Natural killer cell (primary cell): ENCODE data around the gene ALDH3A2. TPM values are rescaled to one million over a fixed set of nuclear protein-coding genes. Genes with fewer than 3 reads are reported as not detected.

ENCODE experiments used
- ATAC-seq, 3 donors: fragments of 150-1000 bp in 2 of 3; fragments of 200-7000 bp in 1 of 3; cut with Tn5 transposase; 1 replicate in 1 of 3; 2 replicates in 2 of 3; pipeline ENCODE4 v1.10.0; 2021; ENCODE audit warnings: mild to moderate bottlenecking in 2 of 3, moderate library complexity in 2 of 3
- DNase-seq, 2 donors: peaks; one replicate each; pipeline versions ENCODE4 v3.0.0 to v3.0.0-alpha.2; 2013 to 2021; ENCODE audit warnings: mixed read lengths in 1 of 2
- H3K27ac ChIP-seq: one replicate; pipeline ENCODE4 v1.5.1; 2013; ENCODE audit warnings: mild to moderate bottlenecking, low read length
- H3K27me3 ChIP-seq: one replicate; pipeline ENCODE4 v1.6.1; 2013; ENCODE audit warnings: low read length; ENCODE audit not compliant: control insufficient read depth, insufficient read depth
- H3K36me3 ChIP-seq: one replicate; pipeline ENCODE4 v1.6.1; 2013; ENCODE audit warnings: low read length; ENCODE audit not compliant: control insufficient read depth, insufficient read depth
- H3K4me1 ChIP-seq: one replicate; pipeline ENCODE4 v1.6.1; 2013; ENCODE audit warnings: low read length; ENCODE audit not compliant: control insufficient read depth, insufficient read depth
- H3K4me3 ChIP-seq: one replicate; pipeline ENCODE4 v1.5.1; 2013; ENCODE audit warnings: low read length
- H3K9me3 ChIP-seq: one replicate; pipeline ENCODE4 v1.6.1; 2013; ENCODE audit warnings: low read length; ENCODE audit not compliant: control insufficient read depth, insufficient read depth
- H3K27ac Mint-ChIP-seq, 2 donors: one replicate each; pipeline ENCODE4 v1.8.0; 2022; ENCODE audit warnings: mild to moderate bottlenecking in 2 of 2, mixed read lengths in 2 of 2, moderate library complexity in 1 of 2
- H3K27me3 Mint-ChIP-seq, 2 donors: one replicate each; pipeline ENCODE4 v1.8.0; 2022; ENCODE audit warnings: low read depth in 2 of 2, mixed read lengths in 2 of 2
- H3K36me3 Mint-ChIP-seq: one replicate; pipeline ENCODE4 v1.8.0; 2022; ENCODE audit warnings: mixed read lengths
- H3K4me1 Mint-ChIP-seq, 2 donors: one replicate each; pipeline ENCODE4 v1.8.0; 2022; ENCODE audit warnings: mixed read lengths in 2 of 2
- H3K4me3 Mint-ChIP-seq: one replicate; pipeline ENCODE4 v1.8.0; 2022; ENCODE audit warnings: mild to moderate bottlenecking, moderate library complexity, mixed read lengths
- H3K9me3 Mint-ChIP-seq, 2 donors: one replicate each; pipeline ENCODE4 v1.8.0; 2022; ENCODE audit warnings: mixed read lengths in 2 of 2
- CTCF ChIP-seq: fragments of 200-600 bp; IDR thresholded peaks from one replicate; pipeline ENCODE4 v1.8.0; 2022; ENCODE audit warnings: antibody characterized with exemption
- WGBS: methylation state at CpG from one replicate; pipeline ENCODE4 v1.1.7; 2013; ENCODE audit warnings: missing lambda C conversion rate; ENCODE audit not compliant: insufficient coverage; 5-methylcytosine and 5-hydroxymethylcytosine counted together
- intact Hi-C: fragments of 100-400 bp; cut with micrococcal nuclease; formaldehyde crosslinking; loops from one replicate; pipeline ENCODE4 v1.14.2; 2022
- total RNA-seq, 4 donors: library from RNA; stranded (reverse); fragments of 120-200 nt in 1 of 4; gene quantifications; one replicate each; pipeline versions ENCODE4 v1.2.3 to v1.2.4, GENCODE V29; 2013 to 2022

ALDH3A2 gene
- total RNA-seq, 3 donors from 2014 or later (not counting 1 experiment from before 2014, with no cell fraction given) = 25.3 to 33.7 (median 31.4) TPM

GRCh38 chr17:19642373-19642893 is 6.1 kb upstream of the ALDH3A2 start:
- DNase-seq (no peak), ATAC-seq (no peak)
- Mint-ChIP-seq H3K27ac (no peak overlapping the region), H3K27me3 (peaks cover 1 to 23% of the 10 kb centered on the region in 2 donors), H3K4me1 (peaks cover 11 to 12% of the 10 kb centered on the region in 2 donors), H3K4me3 (no peak overlapping the region), H3K36me3 (no peaks in the 10 kb centered on the region), H3K9me3 (no peaks in the 10 kb centered on the region)
- intact Hi-C loops = loop anchor here (10.0 kb wide), 1 partner anchor 278 kb away; the partner anchor contains the start of gene B9D1
- Histone ChIP-seq H3K36me3 (no peaks in the 10 kb centered on the region), H3K27ac (no peak overlapping the region), H3K27me3 (no peaks in the 10 kb centered on the region), H3K4me1 (peaks cover 4% of the 10 kb centered on the region), H3K9me3 (no peaks in the 10 kb centered on the region), H3K4me3 (no peak overlapping the region)
- TF ChIP-seq CTCF = no peak
- 68% methylated on average over 3 of the region's 5 CpGs for WGBS

- 98% methylated on average over 4 of the region's 5 CpGs for WGBS
- ATAC-seq (no peak), DNase-seq (no peak)
- no peaks in the 10 kb centered on the region for H3K27me3 ChIP-seq
- H3K4me1 ChIP-seq = peaks cover 16% of the 10 kb centered on the region
- intact Hi-C loops = loop anchor here (5.0 to 10.0 kb wide), 2 partner anchors 132 to 280 kb away; partner anchors contain the start of gene B9D1
- no peak for TF ChIP-seq CTCF
- H3K9me3 Mint-ChIP-seq = no peaks in the 10 kb centered on the region
- no peak overlapping the region for H3K4me3 Mint-ChIP-seq
- H3K9me3 ChIP-seq = no peaks in the 10 kb centered on the region
- H3K27ac Mint-ChIP-seq = no peak overlapping the region
- H3K36me3 ChIP-seq = no peaks in the 10 kb centered on the region
- no peak overlapping the region for H3K27ac ChIP-seq
- H3K36me3 Mint-ChIP-seq = no peaks in the 10 kb centered on the region
- H3K4me3 ChIP-seq = no peak overlapping the region
- peaks cover 27 to 33% of the 10 kb centered on the region in 2 donors for H3K4me1 Mint-ChIP-seq
- H3K27me3 Mint-ChIP-seq = peaks cover 0 to 15% of the 10 kb centered on the region in 2 donors
These were observed 3.9 kb upstream of the ALDH3A2 start for GRCh38 chr17:19644493-19645210.

- no peaks in the 10 kb centered on the region for H3K9me3 ChIP-seq
- H3K36me3 ChIP-seq = no peaks in the 10 kb centered on the region
- peaks cover 22% of the 10 kb centered on the region for H3K4me1 ChIP-seq
- no peak overlapping the region for H3K27ac Mint-ChIP-seq
- H3K4me3 Mint-ChIP-seq = peak overlapping the region; percentile 14
- H3K27ac ChIP-seq = no peak overlapping the region
- no peaks in the 10 kb centered on the region for H3K36me3 Mint-ChIP-seq
- H3K27me3 Mint-ChIP-seq = peaks cover 0 to 10% of the 10 kb centered on the region in 2 donors
- no peak overlapping the region for H3K4me3 ChIP-seq
- ATAC-seq = no peak
- no peaks in the 10 kb centered on the region for H3K27me3 ChIP-seq
- no peaks in the 10 kb centered on the region for H3K9me3 Mint-ChIP-seq
- DNase-seq = peak; percentile 30 to 71
- peaks cover 33 to 39% of the 10 kb centered on the region in 2 donors for H3K4me1 Mint-ChIP-seq
- WGBS = 34% methylated on average over 4 of the region's 4 CpGs
- intact Hi-C loops = loop anchor here (5.0 to 10.0 kb wide), 2 partner anchors 133 to 281 kb away; partner anchors contain the start of gene B9D1
- peak; percentile 55 for TF ChIP-seq CTCF
These were observed 2.8 kb upstream of the ALDH3A2 start for GRCh38 chr17:19645734-19646201.
